Erythroblast (primary cell): ENCODE measurements around the gene BMAL1.

ENCODE experiments used
- GATA1 ChIP-seq: IDR thresholded peaks from 2 replicates; pipeline ENCODE4 v1.6.1; 2011; ENCODE audit warnings: low read depth, mild to moderate bottlenecking, control low read depth, low read length, moderate library complexity
- POLR2A ChIP-seq: IDR thresholded peaks from 2 replicates; pipeline ENCODE4 v1.6.1; 2011; ENCODE audit warnings: mild to moderate bottlenecking, low read length

DNA sequence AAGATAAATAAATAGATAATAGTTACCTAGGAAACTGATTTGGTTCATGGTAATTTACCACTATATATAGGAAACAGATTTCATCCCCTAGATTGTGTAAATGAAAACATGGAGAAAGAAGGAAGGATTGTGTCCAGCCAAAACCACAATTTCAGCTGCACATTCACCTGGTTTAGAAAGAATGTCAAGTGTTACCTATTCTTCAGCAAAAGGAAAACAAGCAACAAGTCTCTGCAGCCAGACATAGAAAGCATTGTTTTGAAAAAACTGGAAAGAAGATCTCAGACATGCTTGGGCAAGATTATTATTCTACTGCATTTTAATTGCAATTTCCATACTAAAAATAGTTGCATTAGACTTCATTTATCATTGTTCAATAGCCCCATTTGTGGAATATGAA is 8.8 kb upstream of the BMAL1 start:
- TF ChIP-seq POLR2A (no peak), GATA1 (no peak)
